Endothelial cell of umbilical vein (primary cell): Measurements from ENCODE around the gene NANOS2. TPM values are rescaled to one million over a fixed set of nuclear protein-coding genes. Genes with fewer than 3 reads are reported as not detected.

ENCODE experiments used
- BruUV-seq: library from RNA; stranded (reverse); fragments of 400-500 nt; replicated peaks from 2 replicates; lab custom pipeline; 2021; lab: Mats Ljungman, UMichigan
- CTCF ChIA-PET: fragments of 300-600, 350-600 bp; sonication (Branson Sonifier 250); formaldehyde crosslinking; loops from one replicate; lab custom pipeline; 2021; ENCODE audit warnings: antibody characterized with exemption, inconsistent platforms; lab: Charles Lee
- POLR2A ChIA-PET: fragments of 300-600, 350-600 bp; sonication (Branson Sonifier 250); formaldehyde crosslinking; loops from one replicate; lab custom pipeline; 2021; ENCODE audit warnings: antibody characterized with exemption, inconsistent platforms; lab: Charles Lee
- DNase-seq: peaks from one replicate; pipeline ENCODE4 v3.0.0-alpha.2; 2011; ENCODE audit warnings: low read depth, low spot score
- FAIRE-seq: peaks from 2 replicates; lab custom pipeline; 2011; peaks lifted over from hg19 to GRCh38; lab: Jason Lieb, UNC
- H2AFZ ChIP-seq: 2 replicates; pipeline ENCODE4 v1.6.0; 2012; ENCODE audit warnings: low read depth, low read length, control low read depth, inconsistent platforms
- H3K27ac ChIP-seq: 2 replicates; pipeline ENCODE4 v1.5.1; 2011; ENCODE audit warnings: low read depth, mild to moderate bottlenecking, control low read depth, low read length, moderate library complexity; ENCODE audit not compliant: insufficient read depth
- H3K27me3 ChIP-seq, 2 experiments: 2 replicates each; pipeline versions ENCODE4 v1.6.0 to v1.6.1; 2011; ENCODE audit warnings: low read length in 2 of 2, mixed read lengths in 1 of 2; ENCODE audit not compliant: control insufficient read depth in 2 of 2, insufficient read depth in 2 of 2
- H3K36me3 ChIP-seq, 2 experiments: 2 replicates in 1 of 2; 3 replicates in 1 of 2; pipeline ENCODE4 v1.5.1; 2011; ENCODE audit warnings: low read length in 2 of 2, mild to moderate bottlenecking in 1 of 2, moderate library complexity in 1 of 2; ENCODE audit not compliant: control insufficient read depth in 2 of 2, insufficient read depth in 2 of 2; ENCODE audit errors: extremely low read depth in 1 of 2
- H3K4me1 ChIP-seq: 3 replicates; pipeline ENCODE4 v1.5.1; 2011; ENCODE audit warnings: mild to moderate bottlenecking, low read length; ENCODE audit not compliant: control insufficient read depth, insufficient read depth; ENCODE audit errors: extremely low read depth
- H3K4me2 ChIP-seq: 2 replicates; pipeline ENCODE4 v1.6.1; 2011; ENCODE audit warnings: low read length, control low read depth, mixed read lengths; ENCODE audit not compliant: insufficient read depth
- H3K4me3 ChIP-seq, 3 experiments: fragments of 200-600 bp in 1 of 3; sonication (generic), shearing (Covaris generic) in 1 of 3; replicated peaks in 1 of 3; 2 replicates each; pipeline ENCODE4 v1.5.1; 2011 to 2016; ENCODE audit warnings: control low read depth in 3 of 3, low read length in 3 of 3, mild to moderate bottlenecking in 2 of 3, inconsistent platforms in 1 of 3, low read depth in 1 of 3, moderate library complexity in 1 of 3; ENCODE audit not compliant: insufficient read depth in 1 of 3
- H3K79me2 ChIP-seq: 2 replicates; pipeline ENCODE4 v1.6.0; 2012; ENCODE audit warnings: low read length, inconsistent platforms; ENCODE audit not compliant: control insufficient read depth, insufficient read depth
- H3K9ac ChIP-seq: replicated peaks from 2 replicates; pipeline ENCODE3; 2011; ENCODE audit warnings: low read length, control low read depth; ENCODE audit not compliant: insufficient read depth; ENCODE audit errors: extremely low read depth
- H3K9me1 ChIP-seq: replicated peaks from 3 replicates; pipeline ENCODE4 v1.6.0; 2011; ENCODE audit warnings: mild to moderate bottlenecking, low read length; ENCODE audit not compliant: control insufficient read depth, insufficient read depth; ENCODE audit errors: extremely low read depth
- H3K9me3 ChIP-seq: replicated peaks from 2 replicates; pipeline ENCODE4 v1.5.1; 2012; ENCODE audit warnings: low read length, inconsistent platforms; ENCODE audit not compliant: control insufficient read depth, insufficient read depth
- H4K20me1 ChIP-seq: replicated peaks from 2 replicates; pipeline ENCODE3; 2011; ENCODE audit warnings: mild to moderate bottlenecking, low read length; ENCODE audit not compliant: control insufficient read depth, insufficient read depth; ENCODE audit errors: extremely low read depth
- CTCF ChIP-seq, 2 donors: IDR thresholded peaks; 1 replicate in 1 of 2; 2 replicates in 1 of 2; pipeline ENCODE4 v1.5.1; 2011; ENCODE audit warnings: low read length in 2 of 2, mild to moderate bottlenecking in 2 of 2, moderate library complexity in 2 of 2, control low read depth in 1 of 2, inconsistent platforms in 1 of 2, low read depth in 1 of 2; ENCODE audit not compliant: insufficient read depth in 1 of 2; ENCODE audit errors: extremely low read depth in 1 of 2
- EZH2 ChIP-seq: IDR thresholded peaks from 2 replicates; pipeline ENCODE4 v1.6.1; 2012; ENCODE audit warnings: borderline replicate concordance, low read depth, mild to moderate bottlenecking, moderate library complexity, low read length, inconsistent platforms; ENCODE audit not compliant: severe bottlenecking
- FOS ChIP-seq: IDR thresholded peaks from 2 replicates; pipeline ENCODE4 v1.6.1; 2011; ENCODE audit warnings: mild to moderate bottlenecking, low read length, moderate library complexity, borderline replicate concordance; ENCODE audit not compliant: insufficient read depth
- GATA2 ChIP-seq: IDR thresholded peaks from 2 replicates; pipeline ENCODE4 v1.7.0; 2011; ENCODE audit warnings: low read depth, mild to moderate bottlenecking, moderate library complexity, mixed read lengths, low read length; ENCODE audit not compliant: insufficient read length, insufficient read depth
- JUN ChIP-seq: IDR thresholded peaks from 2 replicates; pipeline ENCODE4 v1.6.1; 2011; ENCODE audit warnings: borderline replicate concordance, low read depth; ENCODE audit not compliant: insufficient read length, insufficient read depth
- MAX ChIP-seq: IDR thresholded peaks from 2 replicates; pipeline ENCODE4 v1.6.1; 2011; ENCODE audit not compliant: insufficient read depth, insufficient read length
- MYC ChIP-seq: IDR thresholded peaks from one replicate; pipeline ENCODE4 v1.6.1; 2011; ENCODE audit warnings: mild to moderate bottlenecking, low read depth, low read length
- POLR2A ChIP-seq: IDR thresholded peaks from 2 replicates; pipeline ENCODE4 v1.6.1; 2012; ENCODE audit warnings: low read depth, mild to moderate bottlenecking, control low read depth, low read length
- dilution Hi-C: fragments of 300-500 bp; cut with MboI; formaldehyde crosslinking; loops from one replicate; pipeline ENCODE4 v1.15.0; 2019; ENCODE audit warnings: low sequenced_read_pairs; ENCODE audit not compliant: extremely low pct_ligation_motif_present
- intact Hi-C: fragments of 100-400 bp; cut with micrococcal nuclease; formaldehyde crosslinking; loops from one replicate; pipeline ENCODE4 v1.10.0; 2022
- polyA plus RNA-seq, 4 experiments: library from polyadenylated mRNA; depleted of rRNA in 3 of 4; stranded (reverse) in 3 of 4; unstranded in 1 of 4; fragments of >200 nt; gene quantifications; 2 replicates each; pipeline versions ENCODE4 v1.2.1 to v1.2.3, GENCODE V29; 2011 to 2012; ENCODE audit warnings: missing spikeins in 1 of 4
- total RNA-seq: library from RNA; stranded (reverse); gene quantifications from 2 replicates; pipeline ENCODE4 v1.2.3, GENCODE V29; 2021

The NANOS2 gene
- total and polyA plus RNA-seq, 2 donors (not counting 3 experiments of a cell fraction or from before 2014, with no cell fraction given): not detected

GRCh38 chr19:45866400-45867176 is 48.0 kb downstream of the NANOS2 start:
- no peak for TF ChIP-seq MYC
- peak; percentile 47 for TF ChIP-seq EZH2
- no peak for TF ChIP-seq GATA2
- TF ChIP-seq MAX: no peak
- no peak for TF ChIP-seq POLR2A
- no peak for TF ChIP-seq JUN
- no peak for TF ChIP-seq CTCF (IDR thresholded peaks at IDR 0.05; ENCODE audit: extremely low read depth in 1 of 2, insufficient read depth in 1 of 2, low read depth in 1 of 2, low read length in 2 of 2)
- no peak for TF ChIP-seq FOS
- intact Hi-C loops: no loop called here
- Histone ChIP-seq H2AFZ (no peak overlapping the region), H3K79me2 (peaks cover 11% of the 10 kb centered on the region), H3K9ac (no peak overlapping the region), H4K20me1 (no peaks in the 10 kb centered on the region), H3K4me2 (no peak overlapping the region), H3K9me3 (no peaks in the 10 kb centered on the region), H3K36me3 (no peaks in the 10 kb centered on the region), H3K4me3 (no peak overlapping the region), H3K4me1 (peaks cover 4% of the 10 kb centered on the region), H3K9me1 (no peaks in the 10 kb centered on the region), H3K27me3 (peaks cover 22 to 23% of the 10 kb centered on the region in 2 experiments), H3K27ac (no peak overlapping the region)
- FAIRE-seq (no peak), DNase-seq (no peak)
- ChIA-PET POLR2A (no interaction called here), CTCF (interaction anchor here (1.0 to 1.4 kb wide), 2 partner anchors 13 to 50 kb away, joined by 3 to 4 read pairs; no protein-coding TSS in a partner anchor)
- dilution Hi-C loops: no loop called here
- no TSS peak for BruUV-seq
